ENCODE results near the gene YY2. TPM values are rescaled to one million over a fixed set of nuclear protein-coding genes. Genes with fewer than 3 reads are reported as not detected.

YY2 gene
- total and polyA plus RNA-seq, 2 of the 4 experiments (the other 2 are of a cell fraction), result 0.72 to 2.5 TPM

DNA sequence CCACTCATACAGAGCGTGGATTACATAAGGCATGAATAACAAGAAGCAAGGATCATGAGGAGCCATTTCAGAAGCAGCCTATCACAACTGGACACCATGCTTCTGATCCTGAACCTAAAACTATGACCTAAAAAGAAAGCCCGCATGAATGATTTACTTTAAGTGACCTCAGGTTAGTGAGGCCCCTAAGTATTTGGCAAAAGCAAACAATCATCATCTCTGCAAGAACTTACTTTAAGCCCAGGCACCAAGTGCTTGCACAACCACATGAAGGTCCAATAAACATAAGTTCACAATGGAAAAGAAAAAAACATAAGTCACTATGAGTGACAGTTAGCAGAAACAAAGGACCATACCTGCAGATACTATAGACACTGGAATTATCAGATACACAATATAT, 24.3 kb upstream of the YY2 start:
- Histone ChIP-seq H2BK20ac (ENCODE audit: low read depth, low read length) (no peak overlapping the region), H3K27me3 (ENCODE audit: control insufficient read depth, insufficient read depth, low read length) (0 out of 2 replicates have a peak, but pooled peaks cover 1% of the 10 kb centered on the region), H2BK5ac (ENCODE audit: low read depth, low read length, poor library complexity, severe bottlenecking) (no peak overlapping the region), H3K23ac (ENCODE audit: low read depth, low read length) (no peak overlapping the region), H3K4ac (ENCODE audit: low read depth, low read length) (no peak overlapping the region), H3K4me3 (ENCODE audit: insufficient read depth, low read depth, low read length) (no peak overlapping the region), H2AFZ (replicated peaks; ENCODE audit: low read length, poor library complexity) (no peak overlapping the region), H3K56ac (ENCODE audit: extremely low read depth, insufficient read depth, low read length) (no peak overlapping the region), H2AK5ac (ENCODE audit: low read depth, low read length) (no peak overlapping the region), H4K8ac (ENCODE audit: low read depth in 2 of 2, low read length in 2 of 2) (no peak overlapping the region), H3K14ac (replicated peaks; ENCODE audit: low read depth, low read length) (no peak overlapping the region), H4K91ac (ENCODE audit: insufficient read depth, low read depth, low read length) (no peak overlapping the region), H4K5ac (ENCODE audit: low read depth, low read length) (no peak overlapping the region), H3K27ac (ENCODE audit: insufficient read depth, low read length) (no peak overlapping the region), H2BK120ac (ENCODE audit: low read depth, low read length) (no peak overlapping the region), H3K79me1 (ENCODE audit: low read depth in 1 of 2, low read length in 2 of 2) (no peaks in the 10 kb centered on the region), H3K9me1 (ENCODE audit: insufficient read depth, low read length) (no peaks in the 10 kb centered on the region), H4K20me1 (ENCODE audit: insufficient read depth, low read length) (no peaks in the 10 kb centered on the region), H2AK9ac (replicated peaks; ENCODE audit: low read depth, low read length, poor library complexity) (no peak overlapping the region), H3K9ac (ENCODE audit: low read depth, low read length) (no peak overlapping the region), H3K9me3 (ENCODE audit: control insufficient read depth, insufficient read depth, low read length) (no peaks in the 10 kb centered on the region), H3K4me2 (ENCODE audit: low read depth, low read length) (no peak overlapping the region), H3K18ac (ENCODE audit: low read depth, low read length) (no peak overlapping the region), H3K36me3 (ENCODE audit: control insufficient read depth, insufficient read depth, low read length) (no peaks in the 10 kb centered on the region), H2BK15ac (ENCODE audit: low read depth, low read length) (no peak overlapping the region), H3K4me1 (ENCODE audit: control insufficient read depth, insufficient read depth, low read length) (no peaks in the 10 kb centered on the region)
- ChIA-PET POLR2A (ENCODE audit: unreplicated experiment) (no interaction called here), CTCF (interaction anchor here (0.7 kb wide), 1 partner anchor 10 kb away, joined by 3 read pairs; no protein-coding TSS in a partner anchor)
- in situ Hi-C loops (cut with MboI; ENCODE audit: low sequenced_read_pairs), result no loop called here
- dilution Hi-C loops (cut with HindIII; ENCODE audit: low sequenced_read_pairs, unreplicated experiment), result no loop called here
- DNase-seq, result no peak
- no TSS peak for BruUV-seq (replicated peaks)
- no peak; the same call in 1 of the 2 replicates for ATAC-seq (ENCODE audit: low read depth)
- intact Hi-C loops (cut with micrococcal nuclease), result loop anchor here (10.0 kb wide), 1 partner anchor 1297 kb away; no protein-coding TSS in a partner anchor
- no CpG with 5 or more reads among the region's 2 CpGs for WGBS, 2 experiments (ENCODE audit: extremely low coverage in 2 of 2, insufficient read length in 1 of 2)
- no peak for TF ChIP-seq NFE2L2 (IDR thresholded peaks at IDR 0.05; ENCODE audit: low read depth, low read length)
- TF ChIP-seq SMC3 (IDR thresholded peaks at IDR 0.05; ENCODE audit: low read depth, low read length), result no peak
- no peak for TF ChIP-seq USF2 (IDR thresholded peaks at IDR 0.05; ENCODE audit: low read depth, low read length)
- no peak for TF ChIP-seq CHD1 (IDR thresholded peaks at IDR 0.05; ENCODE audit: low read depth, low read length)
- no peak for TF ChIP-seq MXI1 (IDR thresholded peaks at IDR 0.05; ENCODE audit: borderline replicate concordance, low read depth, low read length)
- TF ChIP-seq, protein P1, sequence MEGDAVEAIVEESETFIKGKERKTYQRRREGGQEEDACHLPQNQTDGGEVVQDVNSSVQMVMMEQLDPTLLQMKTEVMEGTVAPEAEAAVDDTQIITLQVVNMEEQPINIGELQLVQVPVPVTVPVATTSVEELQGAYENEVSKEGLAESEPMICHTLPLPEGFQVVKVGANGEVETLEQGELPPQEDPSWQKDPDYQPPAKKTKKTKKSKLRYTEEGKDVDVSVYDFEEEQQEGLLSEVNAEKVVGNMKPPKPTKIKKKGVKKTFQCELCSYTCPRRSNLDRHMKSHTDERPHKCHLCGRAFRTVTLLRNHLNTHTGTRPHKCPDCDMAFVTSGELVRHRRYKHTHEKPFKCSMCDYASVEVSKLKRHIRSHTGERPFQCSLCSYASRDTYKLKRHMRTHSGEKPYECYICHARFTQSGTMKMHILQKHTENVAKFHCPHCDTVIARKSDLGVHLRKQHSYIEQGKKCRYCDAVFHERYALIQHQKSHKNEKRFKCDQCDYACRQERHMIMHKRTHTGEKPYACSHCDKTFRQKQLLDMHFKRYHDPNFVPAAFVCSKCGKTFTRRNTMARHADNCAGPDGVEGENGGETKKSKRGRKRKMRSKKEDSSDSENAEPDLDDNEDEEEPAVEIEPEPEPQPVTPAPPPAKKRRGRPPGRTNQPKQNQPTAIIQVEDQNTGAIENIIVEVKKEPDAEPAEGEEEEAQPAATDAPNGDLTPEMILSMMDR (conservative IDR thresholded peaks at IDR 0.05; ENCODE audit: low read depth, low read length), result no peak
- TF ChIP-seq, protein P2, sequence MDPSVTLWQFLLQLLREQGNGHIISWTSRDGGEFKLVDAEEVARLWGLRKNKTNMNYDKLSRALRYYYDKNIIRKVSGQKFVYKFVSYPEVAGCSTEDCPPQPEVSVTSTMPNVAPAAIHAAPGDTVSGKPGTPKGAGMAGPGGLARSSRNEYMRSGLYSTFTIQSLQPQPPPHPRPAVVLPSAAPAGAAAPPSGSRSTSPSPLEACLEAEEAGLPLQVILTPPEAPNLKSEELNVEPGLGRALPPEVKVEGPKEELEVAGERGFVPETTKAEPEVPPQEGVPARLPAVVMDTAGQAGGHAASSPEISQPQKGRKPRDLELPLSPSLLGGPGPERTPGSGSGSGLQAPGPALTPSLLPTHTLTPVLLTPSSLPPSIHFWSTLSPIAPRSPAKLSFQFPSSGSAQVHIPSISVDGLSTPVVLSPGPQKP (IDR thresholded peaks at IDR 0.05; ENCODE audit: borderline replicate concordance, low read depth, low read length), result no peak
- no peak for TF ChIP-seq RFX5 (IDR thresholded peaks at IDR 0.05; ENCODE audit: low read depth, low read length)
- no peak for TF ChIP-seq POLR2A (IDR thresholded peaks at IDR 0.05; ENCODE audit: low read depth, low read length)
- TF ChIP-seq CEBPB (IDR thresholded peaks at IDR 0.05; ENCODE audit: low read depth, low read length), result no peak
- no peak for TF ChIP-seq RCOR1 (IDR thresholded peaks at IDR 0.05; ENCODE audit: insufficient replicate concordance, low read length)
- no peak for TF ChIP-seq MAFK (IDR thresholded peaks at IDR 0.05; ENCODE audit: low read depth, low read length)
- TF ChIP-seq BHLHE40 (IDR thresholded peaks at IDR 0.05; ENCODE audit: low read depth, low read length), result no peak
- no peak for TF ChIP-seq RAD21 (IDR thresholded peaks at IDR 0.05; ENCODE audit: low read length)
- TF ChIP-seq MAZ (IDR thresholded peaks at IDR 0.05; ENCODE audit: borderline replicate concordance, low read depth, low read length), result no peak
- no peak for TF ChIP-seq FOS (IDR thresholded peaks at IDR 0.05; ENCODE audit: low read depth, low read length)
